H9 (cell line): ENCODE data around the gene DNAAF2. TPM values are rescaled to one million over a fixed set of nuclear protein-coding genes. Genes with fewer than 3 reads are reported as not detected.

Experiments
- DNase-seq: peaks from one replicate; pipeline ENCODE4 v3.0.0-alpha.2; 2017
- H2AFZ ChIP-seq: one replicate; pipeline ENCODE4 v1.6.1; 2013; ENCODE audit warnings: mild to moderate bottlenecking, low read length, control low read depth, moderate library complexity
- H2AK5ac ChIP-seq: 2 replicates; pipeline ENCODE4 v1.6.1; 2013; ENCODE audit warnings: low read length, control low read depth, mixed read lengths; ENCODE audit not compliant: insufficient read length
- H2BK120ac ChIP-seq: one replicate; pipeline ENCODE4 v1.6.1; 2013; ENCODE audit warnings: low read depth, mild to moderate bottlenecking, low read length, control low read depth, inconsistent platforms; ENCODE audit not compliant: poor library complexity, severe bottlenecking
- H2BK12ac ChIP-seq: 2 replicates; pipeline ENCODE4 v1.6.1; 2013; ENCODE audit warnings: low read length, control low read depth, mixed read lengths, low read depth; ENCODE audit not compliant: insufficient read length
- H2BK15ac ChIP-seq: 2 replicates; pipeline ENCODE4 v1.6.1; 2013; ENCODE audit warnings: low read depth, low read length, control low read depth
- H2BK20ac ChIP-seq: one replicate; pipeline ENCODE4 v1.6.1; 2013; ENCODE audit warnings: low read depth, mild to moderate bottlenecking, low read length, control low read depth, inconsistent platforms; ENCODE audit not compliant: poor library complexity, severe bottlenecking
- H2BK5ac ChIP-seq: 2 replicates; pipeline ENCODE4 v1.6.1; 2013; ENCODE audit warnings: low read length, control low read depth, mixed read lengths; ENCODE audit not compliant: insufficient read length
- H3K14ac ChIP-seq: 2 replicates; pipeline ENCODE4 v1.6.1; 2013; ENCODE audit warnings: low read length, control low read depth; ENCODE audit not compliant: insufficient read depth
- H3K18ac ChIP-seq: 2 replicates; pipeline ENCODE4 v1.6.1; 2013; ENCODE audit warnings: low read depth, mild to moderate bottlenecking, mixed read lengths, low read length, control low read depth; ENCODE audit not compliant: insufficient read length
- H3K23ac ChIP-seq: 2 replicates; pipeline ENCODE4 v1.6.1; 2013; ENCODE audit warnings: low read length, control low read depth, mixed read lengths, low read depth; ENCODE audit not compliant: insufficient read length
- H3K23me2 ChIP-seq: 2 replicates; pipeline ENCODE4 v1.6.1; 2013; ENCODE audit warnings: low read depth, mild to moderate bottlenecking, mixed read lengths, low read length, control low read depth; ENCODE audit not compliant: insufficient read length, poor library complexity, severe bottlenecking
- H3K27ac ChIP-seq: 2 replicates; pipeline ENCODE4 v1.5.1; 2013; ENCODE audit warnings: low read length, control low read depth, mixed read lengths, low read depth; ENCODE audit not compliant: insufficient read length
- H3K27me3 ChIP-seq: 2 replicates; pipeline ENCODE4 v1.6.1; 2013; ENCODE audit warnings: low read length, control low read depth, inconsistent platforms; ENCODE audit not compliant: insufficient read depth
- H3K4ac ChIP-seq: 2 replicates; pipeline ENCODE4 v1.6.1; 2013; ENCODE audit warnings: low read depth, mild to moderate bottlenecking, control low read depth, inconsistent platforms, low read length, moderate library complexity
- H3K4me1 ChIP-seq: 2 replicates; pipeline ENCODE4 v1.6.1; 2013; ENCODE audit warnings: low read length, control low read depth, inconsistent platforms; ENCODE audit not compliant: insufficient read depth
- H3K4me2 ChIP-seq: 2 replicates; pipeline ENCODE4 v1.6.1; 2013; ENCODE audit warnings: low read length, control low read depth, mixed read lengths; ENCODE audit not compliant: insufficient read length, insufficient read depth
- H3K56ac ChIP-seq: 2 replicates; pipeline ENCODE4 v1.6.1; 2013; ENCODE audit warnings: low read depth, mild to moderate bottlenecking, mixed read lengths, low read length, control low read depth; ENCODE audit not compliant: insufficient read length
- H3K79me1 ChIP-seq: 2 replicates; pipeline ENCODE4 v1.6.1; 2013; ENCODE audit warnings: low read depth, mild to moderate bottlenecking, moderate library complexity, low read length, control low read depth, inconsistent platforms; ENCODE audit not compliant: insufficient read depth, poor library complexity, severe bottlenecking
- H3K79me2 ChIP-seq: 2 replicates; pipeline ENCODE4 v1.6.1; 2013; ENCODE audit warnings: low read length, control low read depth, inconsistent platforms; ENCODE audit not compliant: insufficient read depth
- H3K9ac ChIP-seq: 2 replicates; pipeline ENCODE4 v1.6.1; 2013; ENCODE audit warnings: low read length, control low read depth, mixed read lengths; ENCODE audit not compliant: insufficient read length; ENCODE audit errors: extremely low read depth
- H3K9me3 ChIP-seq: one replicate; pipeline ENCODE4 v1.6.1; 2013; ENCODE audit warnings: low read depth, low read length, inconsistent platforms; ENCODE audit not compliant: control insufficient read depth
- H3T11ph ChIP-seq: one replicate; pipeline ENCODE4 v1.6.1; 2013; ENCODE audit warnings: mild to moderate bottlenecking, low read length, control low read depth, inconsistent platforms
- H4K20me1 ChIP-seq: one replicate; pipeline ENCODE4 v1.6.1; 2013; ENCODE audit not compliant: control insufficient read depth, insufficient read length, insufficient read depth
- H4K5ac ChIP-seq: 2 replicates; pipeline ENCODE4 v1.6.1; 2013; ENCODE audit warnings: low read depth, mild to moderate bottlenecking, mixed read lengths, low read length, control low read depth; ENCODE audit not compliant: insufficient read length
- H4K8ac ChIP-seq: replicated peaks from 2 replicates; pipeline ENCODE4 v1.6.1; 2013; ENCODE audit warnings: low read length, control low read depth, mixed read lengths, low read depth; ENCODE audit not compliant: insufficient read length
- H4K91ac ChIP-seq: 2 replicates; pipeline ENCODE4 v1.6.1; 2013; ENCODE audit warnings: low read depth, mild to moderate bottlenecking, moderate library complexity, mixed read lengths, low read length, control low read depth; ENCODE audit not compliant: insufficient read length
- H3K27ac Mint-ChIP-seq, 3 experiments: 2 replicates in 2 of 3; 3 replicates in 1 of 3; pipeline ENCODE4 v1.8.0; 2020 to 2021; ENCODE audit warnings: mixed read lengths in 3 of 3, mild to moderate bottlenecking in 1 of 3, moderate library complexity in 1 of 3
- H3K27me3 Mint-ChIP-seq: 2 replicates; pipeline ENCODE4 v1.8.0; 2021; ENCODE audit warnings: low read depth, mild to moderate bottlenecking, moderate library complexity, mixed read lengths
- H3K36me3 Mint-ChIP-seq, 3 experiments: 2 replicates in 2 of 3; 3 replicates in 1 of 3; pipeline ENCODE4 v1.8.0; 2020 to 2021; ENCODE audit warnings: low read depth in 3 of 3, mixed read lengths in 3 of 3; ENCODE audit not compliant: insufficient read depth in 1 of 3
- H3K4me1 Mint-ChIP-seq, 2 experiments: 2 replicates each; pipeline ENCODE4 v1.8.0; 2020; ENCODE audit warnings: mixed read lengths in 2 of 2
- H3K4me3 Mint-ChIP-seq, 2 experiments: 2 replicates in 1 of 2; 3 replicates in 1 of 2; pipeline ENCODE4 v1.8.0; 2020 to 2021; ENCODE audit warnings: mild to moderate bottlenecking in 2 of 2, mixed read lengths in 2 of 2, moderate library complexity in 1 of 2
- H3K9me3 Mint-ChIP-seq, 2 experiments: 2 replicates in 1 of 2; 3 replicates in 1 of 2; pipeline ENCODE4 v1.8.0; 2020; ENCODE audit warnings: mild to moderate bottlenecking in 2 of 2, mixed read lengths in 2 of 2, moderate library complexity in 1 of 2
- WGBS: extraction: QIAGEN DNeasy Blood & Tissue Kit; methylation state at CpG from one replicate; pipeline ENCODE4 v1.1.7; 2013; ENCODE audit warnings: missing lambda C conversion rate, low lambda C conversion rate, mixed read lengths; ENCODE audit not compliant: insufficient read length; ENCODE audit errors: extremely low coverage; 5-methylcytosine and 5-hydroxymethylcytosine counted together
- total RNA-seq: library from RNA; stranded (reverse); gene quantifications from 2 replicates; pipeline ENCODE4 v1.2.1, GENCODE V29; 2021
- TF ChIP-seq, protein P1 (sequence below): fragments of 200-600 bp; sonication (generic); conservative IDR thresholded peaks from 3 replicates; pipeline ENCODE4 v1.8.0; 2021; ENCODE audit warnings: antibody characterized with exemption, mild to moderate bottlenecking

Gene DNAAF2
- total RNA-seq, 1 experiment from 2014 or later: 26.3 TPM

DNA sequence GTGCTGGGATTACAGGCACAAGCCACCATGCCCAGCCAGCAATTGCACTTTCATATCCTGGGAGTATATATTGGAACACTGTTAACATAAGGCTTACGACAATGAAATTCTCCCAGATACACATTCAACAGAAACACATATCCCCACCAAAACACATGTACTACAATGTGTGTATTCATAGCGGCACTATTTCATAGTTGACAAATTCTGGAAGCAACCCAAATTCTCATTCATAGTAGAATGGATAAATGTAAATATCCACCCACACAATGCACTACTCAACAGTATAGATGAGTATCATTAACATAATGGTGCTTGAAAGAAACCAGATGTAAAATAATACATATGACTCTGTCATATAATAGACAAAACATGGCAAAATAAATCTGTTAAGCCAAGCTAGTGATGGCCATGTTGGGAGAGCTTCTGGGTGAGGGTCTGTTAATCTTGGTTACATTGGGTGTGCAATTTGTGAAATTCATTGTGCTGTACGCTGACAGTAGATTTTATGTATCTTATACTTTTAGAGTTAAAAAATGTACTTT lies 2.6 kb upstream of the DNAAF2 start:
- H3K4me1 ChIP-seq: no peaks in the 10 kb centered on the region; the same call in 1 of the 2 replicates
- no peak overlapping the region for H3K4me2 ChIP-seq
- H2AFZ ChIP-seq: no peak overlapping the region
- H3K9me3 ChIP-seq: no peaks in the 10 kb centered on the region
- DNase-seq: no peak
- peaks cover 8% of the 10 kb centered on the region for H3K79me1 ChIP-seq
- H3K18ac ChIP-seq: no peak overlapping the region
- H3K14ac ChIP-seq: no peak overlapping the region
- Mint-ChIP-seq H3K36me3 (peaks cover 19 to 51% (median 19%) of the 10 kb centered on the region in 3 experiments), H3K27me3 (no peaks in the 10 kb centered on the region), H3K9me3 (peaks cover 0 to 3% of the 10 kb centered on the region in 2 experiments; a peak in 1 of 5 replicates), H3K27ac (no peak overlapping the region), H3K4me3 (no peak overlapping the region), H3K4me1 (peaks cover 4 to 22% of the 10 kb centered on the region in 2 experiments)
- H3K23ac ChIP-seq: no peak overlapping the region
- H3K4ac ChIP-seq: no peak overlapping the region
- no peak overlapping the region for H2BK120ac ChIP-seq
- H2BK20ac ChIP-seq: no peak overlapping the region
- H3T11ph ChIP-seq: no peak overlapping the region
- H4K91ac ChIP-seq: no peak overlapping the region
- H2AK5ac ChIP-seq: no peak overlapping the region
- H2BK12ac ChIP-seq: no peak overlapping the region
- H4K5ac ChIP-seq: no peak overlapping the region
- TF ChIP-seq, protein P1, sequence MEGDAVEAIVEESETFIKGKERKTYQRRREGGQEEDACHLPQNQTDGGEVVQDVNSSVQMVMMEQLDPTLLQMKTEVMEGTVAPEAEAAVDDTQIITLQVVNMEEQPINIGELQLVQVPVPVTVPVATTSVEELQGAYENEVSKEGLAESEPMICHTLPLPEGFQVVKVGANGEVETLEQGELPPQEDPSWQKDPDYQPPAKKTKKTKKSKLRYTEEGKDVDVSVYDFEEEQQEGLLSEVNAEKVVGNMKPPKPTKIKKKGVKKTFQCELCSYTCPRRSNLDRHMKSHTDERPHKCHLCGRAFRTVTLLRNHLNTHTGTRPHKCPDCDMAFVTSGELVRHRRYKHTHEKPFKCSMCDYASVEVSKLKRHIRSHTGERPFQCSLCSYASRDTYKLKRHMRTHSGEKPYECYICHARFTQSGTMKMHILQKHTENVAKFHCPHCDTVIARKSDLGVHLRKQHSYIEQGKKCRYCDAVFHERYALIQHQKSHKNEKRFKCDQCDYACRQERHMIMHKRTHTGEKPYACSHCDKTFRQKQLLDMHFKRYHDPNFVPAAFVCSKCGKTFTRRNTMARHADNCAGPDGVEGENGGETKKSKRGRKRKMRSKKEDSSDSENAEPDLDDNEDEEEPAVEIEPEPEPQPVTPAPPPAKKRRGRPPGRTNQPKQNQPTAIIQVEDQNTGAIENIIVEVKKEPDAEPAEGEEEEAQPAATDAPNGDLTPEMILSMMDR: no peak
- no peak overlapping the region for H3K9ac ChIP-seq
- H3K79me2 ChIP-seq: peaks cover 9% of the 10 kb centered on the region; the same call in 1 of the 2 replicates
- H3K27me3 ChIP-seq: no peaks in the 10 kb centered on the region
- H4K20me1 ChIP-seq: no peaks in the 10 kb centered on the region
- H3K27ac ChIP-seq: no peak overlapping the region
- no peak overlapping the region for H2BK15ac ChIP-seq
- WGBS: no CpG with 5 or more reads among the region's 3 CpGs
- H3K23me2 ChIP-seq: peaks cover 7% of the 10 kb centered on the region
- no peak overlapping the region for H4K8ac ChIP-seq
- no peak overlapping the region for H3K56ac ChIP-seq
- no peak overlapping the region for H2BK5ac ChIP-seq
